Keratinocyte (primary cell): ENCODE results near the gene SDR42E2. TPM values are rescaled to one million over a fixed set of nuclear protein-coding genes. Genes with fewer than 3 reads are reported as not detected.
"Not testable (repeated sequence)": the region's sequence is repeated elsewhere in the genome, so short reads cannot be mapped to it uniquely, and the experiment has no call there.

Source experiments
- DNase-seq: peaks from one replicate; pipeline ENCODE4 v3.0.0-alpha.2; 2011; ENCODE audit warnings: low read depth, missing footprints, low spot score
- FAIRE-seq: peaks from 2 replicates; lab custom pipeline; 2011; peaks lifted over from hg19 to GRCh38; lab: Jason Lieb, UNC
- H2AFZ ChIP-seq: 2 replicates; pipeline ENCODE4 v1.6.0; 2012; ENCODE audit warnings: low read length, control low read depth, inconsistent platforms; ENCODE audit not compliant: control insufficient read depth
- H3K27ac ChIP-seq: 2 replicates; pipeline ENCODE4 v1.5.1; 2011; ENCODE audit warnings: low read length; ENCODE audit not compliant: control insufficient read depth, insufficient read depth
- H3K27me3 ChIP-seq: 3 replicates; pipeline ENCODE4 v1.6.0; 2011; ENCODE audit warnings: low read length; ENCODE audit not compliant: control insufficient read depth, insufficient read depth; ENCODE audit errors: extremely low read depth
- H3K36me3 ChIP-seq, 2 experiments: 2 replicates in 1 of 2; 3 replicates in 1 of 2; pipeline ENCODE4 v1.5.1; 2011; ENCODE audit warnings: low read length in 2 of 2, mild to moderate bottlenecking in 1 of 2; ENCODE audit not compliant: control insufficient read depth in 2 of 2, insufficient read depth in 2 of 2; ENCODE audit errors: extremely low read depth in 1 of 2
- H3K4me1 ChIP-seq: 3 replicates; pipeline ENCODE4 v1.5.1; 2011; ENCODE audit warnings: low read length; ENCODE audit not compliant: control insufficient read depth, insufficient read depth; ENCODE audit errors: extremely low read depth
- H3K4me2 ChIP-seq: 3 replicates; pipeline ENCODE4 v1.6.0; 2011; ENCODE audit warnings: low read depth, low read length; ENCODE audit not compliant: control insufficient read depth, insufficient read depth; ENCODE audit errors: extremely low read depth
- H3K4me3 ChIP-seq, 3 experiments: fragments of 200-600 bp in 1 of 3; sonication (generic) in 1 of 3; 2 replicates in 2 of 3; 3 replicates in 1 of 3; pipeline ENCODE4 v1.5.1; 2011 to 2016; ENCODE audit warnings: low read length in 3 of 3, mild to moderate bottlenecking in 3 of 3, control low read depth in 2 of 3, inconsistent platforms in 1 of 3, low read depth in 1 of 3, mixed read lengths in 1 of 3, mixed run types in 1 of 3, moderate library complexity in 1 of 3; ENCODE audit not compliant: control insufficient read depth in 2 of 3, insufficient read depth in 2 of 3; ENCODE audit errors: extremely low read depth in 1 of 3
- H3K79me2 ChIP-seq: 2 replicates; pipeline ENCODE4 v1.6.0; 2012; ENCODE audit warnings: low read length; ENCODE audit not compliant: control insufficient read depth, insufficient read depth
- H3K9ac ChIP-seq: 3 replicates; pipeline ENCODE4 v1.6.0; 2011; ENCODE audit warnings: low read length; ENCODE audit not compliant: control insufficient read depth, insufficient read depth; ENCODE audit errors: extremely low read depth
- H3K9me1 ChIP-seq: 3 replicates; pipeline ENCODE4 v1.6.0; 2011; ENCODE audit warnings: low read length; ENCODE audit not compliant: control insufficient read depth, insufficient read depth; ENCODE audit errors: extremely low read depth
- H3K9me3 ChIP-seq: 2 replicates; pipeline ENCODE4 v1.5.1; 2012; ENCODE audit warnings: low read depth, low read length; ENCODE audit not compliant: control insufficient read depth
- H4K20me1 ChIP-seq: 3 replicates; pipeline ENCODE4 v1.6.0; 2011; ENCODE audit warnings: low read length; ENCODE audit not compliant: control insufficient read depth, insufficient read depth; ENCODE audit errors: extremely low read depth
- CTCF ChIP-seq, 3 experiments: IDR thresholded peaks in 1 of 3; conservative IDR thresholded peaks in 1 of 3; optimal IDR thresholded peaks in 1 of 3; 2 replicates in 2 of 3; 3 replicates in 1 of 3; pipeline versions ENCODE3 to v1.5.1; 2011; ENCODE audit warnings: low read length in 3 of 3, mild to moderate bottlenecking in 3 of 3, moderate library complexity in 2 of 3, control low read depth in 1 of 3, inconsistent platforms in 1 of 3; ENCODE audit not compliant: insufficient read depth in 2 of 3; ENCODE audit errors: extremely low read depth in 1 of 3
- EZH2 ChIP-seq: IDR thresholded peaks from one replicate; pipeline ENCODE4 v1.6.1; 2012; ENCODE audit warnings: inconsistent platforms, mild to moderate bottlenecking, low read length, moderate library complexity
- dilution Hi-C: fragments of 300-500 bp; cut with MboI; formaldehyde crosslinking; loops from one replicate; pipeline ENCODE4 v1.7.0; 2020; ENCODE audit warnings: low sequenced_read_pairs; ENCODE audit not compliant: extremely low pct_ligation_motif_present
- polyA plus RNA-seq, 5 experiments: library from polyadenylated mRNA; depleted of rRNA in 3 of 5; stranded (reverse) in 3 of 5; stranded (forward) in 1 of 5; unstranded in 1 of 5; fragments of >200 nt; gene quantifications; 1 replicate in 1 of 5; 2 replicates in 3 of 5; 3 replicates in 1 of 5; pipeline versions ENCODE4 v1.2.1 to v1.2.3, GENCODE V29; 2011 to 2012; ENCODE audit warnings: missing spikeins in 2 of 5, low read depth in 1 of 5, low replicate concordance in 1 of 5

Gene SDR42E2
- polyA plus RNA-seq, 1 donor (not counting 4 experiments of a cell fraction or from before 2014, with no cell fraction given) = not detected

GRCh38 chr16:22195695-22196558 lies 33.6 kb downstream of the SDR42E2 start:
- FAIRE-seq (no peak), DNase-seq (peak; percentile 57)
- Histone ChIP-seq H3K4me2 (peak overlapping the region; percentile 71), H2AFZ (peak overlapping the region; percentile 88), H3K4me3 (peak overlapping the region; percentile 47 to 82 (median 72)), H3K27ac (peak overlapping the region; percentile 62), H3K79me2 (no peaks in the 10 kb centered on the region), H3K27me3 (no peaks in the 10 kb centered on the region), H3K9ac (peak overlapping the region; percentile 69), H4K20me1 (no peaks in the 10 kb centered on the region), H3K4me1 (peaks cover 30% of the 10 kb centered on the region), H3K9me1 (no peaks in the 10 kb centered on the region), H3K9me3 (no peaks in the 10 kb centered on the region), H3K36me3 (no peaks in the 10 kb centered on the region)
- dilution Hi-C loops = no loop called here
- peak; percentile 74 to 81 (median 76) for TF ChIP-seq CTCF (optimal IDR thresholded peaks at IDR 0.05 in 1 of 3, IDR thresholded peaks at IDR 0.05 in 1 of 3, conservative IDR thresholded peaks at IDR 0.05 in 1 of 3; ENCODE audit: extremely low read depth in 1 of 3, insufficient read depth in 2 of 3, low read length in 3 of 3)
- no peak for TF ChIP-seq EZH2

DNA sequence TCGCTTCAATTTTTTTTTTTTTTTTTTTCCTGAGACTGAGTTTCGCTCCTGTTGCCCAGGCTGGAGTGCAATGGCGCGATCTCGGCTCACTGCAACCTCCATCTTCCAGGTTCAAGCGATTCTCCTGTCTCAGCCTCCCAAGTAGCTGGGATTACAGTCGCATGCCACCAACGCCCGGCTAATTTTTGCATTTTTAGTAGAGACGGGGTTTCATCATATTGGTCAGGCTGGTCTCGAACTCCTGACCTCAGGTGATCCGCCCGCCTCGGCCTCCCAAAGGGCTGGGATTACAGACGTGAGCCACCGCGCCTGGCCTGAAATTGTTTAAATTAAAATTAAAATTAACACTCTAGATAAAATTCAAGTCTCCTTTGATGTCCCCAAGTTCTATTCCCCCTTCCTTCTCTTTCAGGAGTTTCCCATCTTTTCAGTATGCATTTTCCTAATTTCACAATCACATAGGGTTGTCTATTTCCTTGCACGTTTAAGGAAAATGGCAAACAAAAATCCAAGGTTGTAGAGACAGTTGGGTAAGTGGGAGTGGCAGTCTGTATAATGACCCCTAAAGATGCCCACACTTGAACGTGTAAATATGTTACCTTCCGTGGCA lies 34.4 kb downstream of the SDR42E2 start:
- H3K79me2 ChIP-seq, H3K4me3 ChIP-seq, DNase-seq, H3K27me3 ChIP-seq, H3K9me3 ChIP-seq, dilution Hi-C loops, H3K36me3 ChIP-seq, H2AFZ ChIP-seq, FAIRE-seq, H3K27ac ChIP-seq, H3K9ac ChIP-seq, H3K9me1 ChIP-seq, H4K20me1 ChIP-seq: not testable (repeated sequence)
- Histone ChIP-seq H3K4me1 (peaks cover 27% of the 10 kb centered on the region), H3K4me2 (peak overlapping the region; percentile 71)
